ENCODE data around the gene ALOX5AP. TPM values are rescaled to one million over a fixed set of nuclear protein-coding genes. Genes with fewer than 3 reads are reported as not detected.
"Not testable (repeated sequence)": the region's sequence is repeated elsewhere in the genome, so short reads cannot be mapped to it uniquely, and the experiment has no call there.

The ALOX5AP gene
- total and polyA plus RNA-seq, 9 of the 15 experiments (the other 6 are each of a cell fraction or from before 2014, with no cell fraction given) = 0.31 TPM; not detected in 8

DNA sequence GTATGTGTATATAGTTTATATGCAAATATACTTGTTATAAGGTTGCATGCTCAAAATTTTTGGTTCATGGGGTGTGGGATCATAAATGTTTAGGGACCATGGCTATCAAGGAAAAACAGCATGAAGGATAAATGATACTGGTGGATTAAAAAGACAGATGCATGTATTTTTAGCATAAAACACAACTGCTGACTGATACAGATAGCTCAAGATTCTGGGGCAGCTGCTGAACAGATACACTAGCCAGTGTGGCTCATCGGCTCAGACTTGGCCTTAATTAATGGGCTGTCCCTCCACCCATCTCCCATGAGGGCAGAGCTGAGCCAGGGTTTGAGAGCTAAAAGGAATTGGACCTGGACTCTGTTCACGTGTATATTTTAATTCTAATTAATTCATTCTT lies 11.4 kb downstream of the ALOX5AP start (continued):
- TF ChIP-seq ZFP36 (IDR thresholded peaks at IDR 0.05; ENCODE audit: low read depth, low read length, partially characterized antibody) = no peak

DNA sequence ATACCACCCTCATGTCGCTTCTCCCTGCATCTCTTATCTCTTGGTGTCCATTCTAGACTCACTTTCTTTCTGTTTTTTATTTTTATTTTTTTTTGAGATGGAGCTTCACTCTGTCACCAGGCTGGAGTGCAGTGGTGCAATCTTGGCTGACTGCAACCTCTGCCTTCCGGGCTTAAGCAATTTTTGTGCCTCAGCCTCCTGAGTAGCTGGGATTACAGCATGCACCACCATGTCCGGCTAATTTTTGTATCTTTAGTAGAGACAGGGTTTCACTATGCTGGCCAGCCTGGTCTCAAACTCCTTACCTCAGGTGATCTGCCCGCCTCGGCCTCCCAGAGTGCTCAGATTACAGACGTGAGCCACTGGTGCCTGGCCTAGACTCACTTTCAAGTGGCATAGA lies 12.5 kb downstream of the ALOX5AP start:
- CTCF ChIA-PET (ENCODE audit: low intra/inter-chr PET ratio); H3K27ac ChIP-seq (ENCODE audit: extremely low read depth, low read depth, low read length); POLR2A ChIA-PET: not testable (repeated sequence)

DNA sequence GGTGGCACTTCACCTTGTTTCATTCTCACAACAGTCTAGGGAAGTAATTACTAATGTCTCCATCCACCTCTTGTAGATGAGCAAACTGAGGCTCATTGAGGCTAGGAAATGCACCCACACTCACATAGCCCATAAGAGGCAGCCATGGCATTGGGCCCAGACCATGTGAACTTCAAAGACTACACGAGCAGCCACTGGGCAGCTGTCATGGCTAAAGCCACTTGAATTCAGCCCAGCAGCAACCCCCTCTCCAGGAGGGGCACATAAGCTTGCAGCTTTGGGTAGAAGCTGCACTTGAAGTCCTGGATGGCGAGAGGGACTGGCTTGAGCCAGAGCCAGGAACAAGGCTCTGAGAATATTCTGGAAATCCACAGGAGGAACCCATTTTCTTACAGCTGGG lies 13.4 kb downstream of the ALOX5AP start:
- Histone ChIP-seq H3K36me3 (ENCODE audit: control insufficient read depth, insufficient read depth, low read length) (no peaks in the 10 kb centered on the region), H3K27me3 (ENCODE audit: control insufficient read depth in 2 of 2, insufficient read depth in 2 of 2, low read length in 2 of 2) (peaks cover 2 to 29% of the 10 kb centered on the region in 2 experiments; a peak in 4 of 5 replicates), H3K9me3 (replicated peaks; ENCODE audit: control insufficient read depth, insufficient read depth, low read depth, low read length) (no peaks in the 10 kb centered on the region), H3K9me1 (ENCODE audit: control insufficient read depth, insufficient read depth, low read length) (no peaks in the 10 kb centered on the region), H3K4me1 (replicated peaks in 1 of 2; ENCODE audit: control insufficient read depth in 2 of 2, insufficient read depth in 2 of 2, low read length in 2 of 2) (no peaks in the 10 kb centered on the region), H3K79me2 (ENCODE audit: control insufficient read depth, insufficient read depth, low read length) (no peaks in the 10 kb centered on the region), H3K27ac (ENCODE audit: extremely low read depth, low read depth, low read length) (no peak overlapping the region), H2AFZ (ENCODE audit: low read depth, low read length) (no peak overlapping the region), H4K20me1 (replicated peaks; ENCODE audit: control insufficient read depth, insufficient read depth, low read length) (no peaks in the 10 kb centered on the region), H3K4me2 (ENCODE audit: insufficient read depth, low read length) (no peak overlapping the region), H3K4me3 (no peak overlapping the region), H3K9ac (ENCODE audit: insufficient read depth in 1 of 2, low read depth in 2 of 2, low read length in 2 of 2) (no peak overlapping the region)
- DNase-seq (ENCODE audit: extremely low read depth in 1 of 4, low spot score in 3 of 4) = no peak
- intact Hi-C loops (cut with micrococcal nuclease) (no loop called here), in situ Hi-C loops (cut with MboI) (no loop called here)
- ChIA-PET CTCF (ENCODE audit: low intra/inter-chr PET ratio) (no interaction called here), POLR2A (no interaction called here)
- no TSS peak for BruUV-seq (replicated peaks)
- no peak for FAIRE-seq
- ATAC-seq = no peak
- 0% methylated on average over 2 of the region's 2 CpGs for WGBS (ENCODE audit: insufficient coverage, low coverage, missing lambda C conversion rate)
- TF ChIP-seq, protein P1, sequence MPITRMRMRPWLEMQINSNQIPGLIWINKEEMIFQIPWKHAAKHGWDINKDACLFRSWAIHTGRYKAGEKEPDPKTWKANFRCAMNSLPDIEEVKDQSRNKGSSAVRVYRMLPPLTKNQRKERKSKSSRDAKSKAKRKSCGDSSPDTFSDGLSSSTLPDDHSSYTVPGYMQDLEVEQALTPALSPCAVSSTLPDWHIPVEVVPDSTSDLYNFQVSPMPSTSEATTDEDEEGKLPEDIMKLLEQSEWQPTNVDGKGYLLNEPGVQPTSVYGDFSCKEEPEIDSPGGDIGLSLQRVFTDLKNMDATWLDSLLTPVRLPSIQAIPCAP (CRISPR knock-in tag; IDR thresholded peaks at IDR 0.05; ENCODE audit: borderline replicate concordance) = no peak
- TF ChIP-seq NFE2L1 (tag; IDR thresholded peaks at IDR 0.05; ENCODE audit: borderline replicate concordance, low read depth) = no peak
- TF ChIP-seq PRMT5 (CRISPR knock-in tag; IDR thresholded peaks at IDR 0.05) = no peak
- no peak for TF ChIP-seq BDP1 (IDR thresholded peaks at IDR 0.05; ENCODE audit: insufficient read depth, insufficient read length)
- no peak for TF ChIP-seq ZNF717 (CRISPR knock-in tag; IDR thresholded peaks at IDR 0.05)
- TF ChIP-seq RBM14 (IDR thresholded peaks at IDR 0.05; ENCODE audit: borderline replicate concordance, insufficient read depth, low read depth, low read length) = no peak
- TF ChIP-seq SMARCC2 (IDR thresholded peaks at IDR 0.05; ENCODE audit: low read depth) = no peak
- TF ChIP-seq, protein P2, sequence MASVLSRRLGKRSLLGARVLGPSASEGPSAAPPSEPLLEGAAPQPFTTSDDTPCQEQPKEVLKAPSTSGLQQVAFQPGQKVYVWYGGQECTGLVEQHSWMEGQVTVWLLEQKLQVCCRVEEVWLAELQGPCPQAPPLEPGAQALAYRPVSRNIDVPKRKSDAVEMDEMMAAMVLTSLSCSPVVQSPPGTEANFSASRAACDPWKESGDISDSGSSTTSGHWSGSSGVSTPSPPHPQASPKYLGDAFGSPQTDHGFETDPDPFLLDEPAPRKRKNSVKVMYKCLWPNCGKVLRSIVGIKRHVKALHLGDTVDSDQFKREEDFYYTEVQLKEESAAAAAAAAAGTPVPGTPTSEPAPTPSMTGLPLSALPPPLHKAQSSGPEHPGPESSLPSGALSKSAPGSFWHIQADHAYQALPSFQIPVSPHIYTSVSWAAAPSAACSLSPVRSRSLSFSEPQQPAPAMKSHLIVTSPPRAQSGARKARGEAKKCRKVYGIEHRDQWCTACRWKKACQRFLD (CRISPR knock-in tag; IDR thresholded peaks at IDR 0.05) = no peak

More for the DNA sequence above, 12.5 kb downstream of the ALOX5AP start:
- H3K4me1 ChIP-seq (replicated peaks in 1 of 2; ENCODE audit: control insufficient read depth in 2 of 2, insufficient read depth in 2 of 2, low read length in 2 of 2); H2AFZ ChIP-seq (ENCODE audit: low read depth, low read length); FAIRE-seq; BruUV-seq (replicated peaks); DNase-seq (ENCODE audit: extremely low read depth in 1 of 4, low spot score in 3 of 4); H3K79me2 ChIP-seq (ENCODE audit: control insufficient read depth, insufficient read depth, low read length); H3K9ac ChIP-seq (ENCODE audit: insufficient read depth in 1 of 2, low read depth in 2 of 2, low read length in 2 of 2); H3K36me3 ChIP-seq (ENCODE audit: control insufficient read depth, insufficient read depth, low read length); H3K9me3 ChIP-seq (replicated peaks; ENCODE audit: control insufficient read depth, insufficient read depth, low read depth, low read length); ATAC-seq; H3K4me3 ChIP-seq; H4K20me1 ChIP-seq (replicated peaks; ENCODE audit: control insufficient read depth, insufficient read depth, low read length); in situ Hi-C loops (cut with MboI); H3K9me1 ChIP-seq (ENCODE audit: control insufficient read depth, insufficient read depth, low read length); H3K4me2 ChIP-seq (ENCODE audit: insufficient read depth, low read length); intact Hi-C loops (cut with micrococcal nuclease): not testable (repeated sequence)
- 1% methylated on average over 6 of the region's 6 CpGs for WGBS (ENCODE audit: insufficient coverage, low coverage, missing lambda C conversion rate)
- peaks cover 3 to 29% of the 10 kb centered on the region in 2 experiments; a peak in 4 of 5 replicates for H3K27me3 ChIP-seq (ENCODE audit: control insufficient read depth in 2 of 2, insufficient read depth in 2 of 2, low read length in 2 of 2)

All from K562 (cell line).